ENCODE measurements around the gene MBTD1.
A peak's percentile ranks its signal among the peaks of the same experiment; 100 is the strongest.
"Not testable (repeated sequence)": the region's sequence is repeated elsewhere in the genome, so short reads cannot be mapped to it uniquely, and the experiment has no call there.

The MBTD1 gene

GRCh38 chr17:51259564-51260236 is at the start of gene MBTD1:
Gene MBTD1 (minus strand): TSS chr17:51260049. CDS start chr17:51225161, 34,888 bp downstream.
- peak; percentile 96 for DNase-seq

- DNase-seq: no peak
Measured at GRCh38 chr17:51305182-51305581, 45.3 kb upstream of the MBTD1 start.

- DNase-seq: no peak
Measured at GRCh38 chr17:51299859-51300258, 40.0 kb upstream of the MBTD1 start.

GRCh38 chr17:51298508-51299371 is 38.9 kb upstream of the MBTD1 start:
- peak; percentile 32 for DNase-seq

GRCh38 chr17:51294338-51294737 is 34.5 kb upstream of the MBTD1 start:
- DNase-seq: not testable (repeated sequence)

- peak; percentile 5 for DNase-seq
Measured at GRCh38 chr17:51289696-51290111, 29.9 kb upstream of the MBTD1 start.

- no peak for DNase-seq
Measured at GRCh38 chr17:51287412-51287811, 27.6 kb upstream of the MBTD1 start.

- DNase-seq: no peak
Measured at GRCh38 chr17:51279183-51279582, 19.3 kb upstream of the MBTD1 start.

GRCh38 chr17:51275381-51275780 is 15.5 kb upstream of the MBTD1 start:
- peak; percentile 78 for DNase-seq

- no peak for DNase-seq
Measured at GRCh38 chr17:51272812-51273211, 13.0 kb upstream of the MBTD1 start.

GRCh38 chr17:51270636-51271035 is 10.8 kb upstream of the MBTD1 start:
- DNase-seq: no peak

- DNase-seq: no peak
Measured at GRCh38 chr17:51269991-51270390, 10.1 kb upstream of the MBTD1 start.

GRCh38 chr17:51264466-51264865 is 4.6 kb upstream of the MBTD1 start:
- not testable (repeated sequence) for DNase-seq

GRCh38 chr17:51263006-51263405 is 3.2 kb upstream of the MBTD1 start:
- peak; percentile 20 for DNase-seq

- no peak for DNase-seq
Measured at GRCh38 chr17:51261024-51261963, 1.4 kb upstream of the MBTD1 start.

- peak; percentile 98 for DNase-seq
Measured at GRCh38 chr17:51260237-51261023, 581 bp upstream of the MBTD1 start, which contains the start of gene UTP18. Gene UTP18 (plus strand): TSS chr17:51260546. CDS start chr17:51260585, 39 bp downstream.

GRCh38 chr17:51258756-51259563 is 889 bp downstream of the MBTD1 start:
- no peak for DNase-seq

- peak; percentile 14 for DNase-seq
Measured at GRCh38 chr17:51257150-51258081, 2.4 kb downstream of the MBTD1 start.

GRCh38 chr17:51256101-51256500 is 3.7 kb downstream of the MBTD1 start:
- DNase-seq: no peak

- DNase-seq: no peak
Measured at GRCh38 chr17:51255673-51256072, 4.2 kb downstream of the MBTD1 start.
